ENCODE measurements around the gene ZNF662.

DNA sequence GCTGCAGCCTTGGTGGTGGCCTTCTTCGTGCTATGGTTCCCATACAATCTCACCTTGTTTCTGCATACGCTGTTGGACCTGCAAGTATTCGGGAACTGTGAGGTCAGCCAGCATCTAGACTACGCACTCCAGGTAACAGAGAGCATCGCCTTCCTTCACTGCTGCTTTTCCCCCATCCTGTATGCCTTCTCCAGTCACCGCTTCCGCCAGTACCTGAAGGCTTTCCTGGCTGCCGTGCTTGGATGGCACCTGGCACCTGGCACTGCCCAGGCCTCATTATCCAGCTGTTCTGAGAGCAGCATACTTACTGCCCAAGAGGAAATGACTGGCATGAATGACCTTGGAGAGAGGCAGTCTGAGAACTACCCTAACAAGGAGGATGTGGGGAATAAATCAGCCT is 40.7 kb upstream of the ZNF662 start:
- no peak for TF ChIP-seq KDM5A (IDR thresholded peaks at IDR 0.05; ENCODE audit: low read length)
- no peak for TF ChIP-seq JUND (IDR thresholded peaks at IDR 0.05; ENCODE audit: low read length)
- no peak for TF ChIP-seq CTCF (IDR thresholded peaks at IDR 0.05; ENCODE audit: control extremely low read depth in 1 of 3, insufficient read depth in 1 of 3, low read depth in 1 of 3, low read length in 3 of 3)
- TF ChIP-seq ZNF274 (IDR thresholded peaks at IDR 0.05; ENCODE audit: borderline replicate concordance, extremely low read depth, low read length), result no peak
- no peak for TF ChIP-seq EZH2 (IDR thresholded peaks at IDR 0.05; ENCODE audit: low read depth, low read length, severe bottlenecking)
- TF ChIP-seq, protein P1, sequence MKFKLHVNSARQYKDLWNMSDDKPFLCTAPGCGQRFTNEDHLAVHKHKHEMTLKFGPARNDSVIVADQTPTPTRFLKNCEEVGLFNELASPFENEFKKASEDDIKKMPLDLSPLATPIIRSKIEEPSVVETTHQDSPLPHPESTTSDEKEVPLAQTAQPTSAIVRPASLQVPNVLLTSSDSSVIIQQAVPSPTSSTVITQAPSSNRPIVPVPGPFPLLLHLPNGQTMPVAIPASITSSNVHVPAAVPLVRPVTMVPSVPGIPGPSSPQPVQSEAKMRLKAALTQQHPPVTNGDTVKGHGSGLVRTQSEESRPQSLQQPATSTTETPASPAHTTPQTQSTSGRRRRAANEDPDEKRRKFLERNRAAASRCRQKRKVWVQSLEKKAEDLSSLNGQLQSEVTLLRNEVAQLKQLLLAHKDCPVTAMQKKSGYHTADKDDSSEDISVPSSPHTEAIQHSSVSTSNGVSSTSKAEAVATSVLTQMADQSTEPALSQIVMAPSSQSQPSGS (IDR thresholded peaks at IDR 0.05; ENCODE audit: low read length), result no peak
- TF ChIP-seq POLR2A (IDR thresholded peaks at IDR 0.05; ENCODE audit: control extremely low read depth in 1 of 2, low read depth in 2 of 2, low read length in 2 of 2), result no peak
- no peak for TF ChIP-seq RAD21 (IDR thresholded peaks at IDR 0.05 in 1 of 2, conservative IDR thresholded peaks at IDR 0.05 in 1 of 2; ENCODE audit: low read depth in 2 of 2, low read length in 2 of 2)
- TF ChIP-seq, protein P2, sequence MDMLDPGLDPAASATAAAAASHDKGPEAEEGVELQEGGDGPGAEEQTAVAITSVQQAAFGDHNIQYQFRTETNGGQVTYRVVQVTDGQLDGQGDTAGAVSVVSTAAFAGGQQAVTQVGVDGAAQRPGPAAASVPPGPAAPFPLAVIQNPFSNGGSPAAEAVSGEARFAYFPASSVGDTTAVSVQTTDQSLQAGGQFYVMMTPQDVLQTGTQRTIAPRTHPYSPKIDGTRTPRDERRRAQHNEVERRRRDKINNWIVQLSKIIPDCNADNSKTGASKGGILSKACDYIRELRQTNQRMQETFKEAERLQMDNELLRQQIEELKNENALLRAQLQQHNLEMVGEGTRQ (IDR thresholded peaks at IDR 0.05; ENCODE audit: low read length), result no peak
- no peak for TF ChIP-seq EGR1 (IDR thresholded peaks at IDR 0.05; ENCODE audit: borderline replicate concordance, low read depth, low read length)
